ENCODE results near the gene AGO4.

The AGO4 gene

GRCh38 chr1:35834218-35834617 is 26.4 kb downstream of the AGO4 start:
- Histone ChIP-seq H4K20me1 (ENCODE audit: insufficient read depth) (no peaks in the 10 kb centered on the region), H3K4me3 (IDR thresholded peaks at IDR 0.05; ENCODE audit: insufficient read depth, low read depth, low read length) (no peak overlapping the region), H2AFZ (ENCODE audit: low read depth) (no peak overlapping the region), H3K27me3 (ENCODE audit: insufficient read depth, low read depth) (no peaks in the 10 kb centered on the region), H3K9ac (no peak overlapping the region), H3K79me2 (ENCODE audit: insufficient read depth, low read depth) (no peaks in the 10 kb centered on the region), H3K4me1 (ENCODE audit: low read depth, poor library complexity, severe bottlenecking) (no peaks in the 10 kb centered on the region), H3K36me3 (ENCODE audit: insufficient read depth) (no peaks in the 10 kb centered on the region), H3K4me2 (no peak overlapping the region), H3K27ac (no peak overlapping the region)
- no peak for TF ChIP-seq CTCF (conservative IDR thresholded peaks at IDR 0.05; ENCODE audit: low read depth, low read length)

- no peak overlapping the region for H2AFZ ChIP-seq (ENCODE audit: low read depth)
- no peak overlapping the region for H3K4me2 ChIP-seq
- no peak for TF ChIP-seq CTCF (conservative IDR thresholded peaks at IDR 0.05; ENCODE audit: low read depth, low read length)
- no peaks in the 10 kb centered on the region for H3K36me3 ChIP-seq (ENCODE audit: insufficient read depth)
- H4K20me1 ChIP-seq (ENCODE audit: insufficient read depth), result no peaks in the 10 kb centered on the region
- H3K27ac ChIP-seq, result no peak overlapping the region
- no peaks in the 10 kb centered on the region for H3K79me2 ChIP-seq (ENCODE audit: insufficient read depth, low read depth)
- no peak overlapping the region for H3K9ac ChIP-seq
- H3K4me1 ChIP-seq (ENCODE audit: low read depth, poor library complexity, severe bottlenecking), result no peaks in the 10 kb centered on the region
- H3K27me3 ChIP-seq (ENCODE audit: insufficient read depth, low read depth), result no peaks in the 10 kb centered on the region
- H3K4me3 ChIP-seq (IDR thresholded peaks at IDR 0.05; ENCODE audit: insufficient read depth, low read depth, low read length), result no peak overlapping the region
Observed at GRCh38 chr1:35835398-35835797, 27.6 kb downstream of the AGO4 start.

- no peaks in the 10 kb centered on the region for H3K36me3 ChIP-seq (ENCODE audit: insufficient read depth)
- H3K9ac ChIP-seq, result no peak overlapping the region
- no peaks in the 10 kb centered on the region for H3K79me2 ChIP-seq (ENCODE audit: insufficient read depth, low read depth)
- H3K27me3 ChIP-seq (ENCODE audit: insufficient read depth, low read depth), result no peaks in the 10 kb centered on the region
- no peak for TF ChIP-seq CTCF (conservative IDR thresholded peaks at IDR 0.05; ENCODE audit: low read depth, low read length)
- H3K27ac ChIP-seq, result no peak overlapping the region
- H3K4me2 ChIP-seq, result no peak overlapping the region
- H3K4me3 ChIP-seq (IDR thresholded peaks at IDR 0.05; ENCODE audit: insufficient read depth, low read depth, low read length), result no peak overlapping the region
- no peaks in the 10 kb centered on the region for H3K4me1 ChIP-seq (ENCODE audit: low read depth, poor library complexity, severe bottlenecking)
- no peak overlapping the region for H2AFZ ChIP-seq (ENCODE audit: low read depth)
- no peaks in the 10 kb centered on the region for H4K20me1 ChIP-seq (ENCODE audit: insufficient read depth)
Observed at GRCh38 chr1:35836734-35837133, 28.9 kb downstream of the AGO4 start.

- Histone ChIP-seq H3K79me2 (ENCODE audit: insufficient read depth, low read depth) (no peaks in the 10 kb centered on the region), H3K27ac (no peak overlapping the region), H3K4me3 (IDR thresholded peaks at IDR 0.05; ENCODE audit: insufficient read depth, low read depth, low read length) (no peak overlapping the region), H3K4me2 (no peak overlapping the region), H2AFZ (ENCODE audit: low read depth) (no peak overlapping the region), H3K4me1 (ENCODE audit: low read depth, poor library complexity, severe bottlenecking) (no peaks in the 10 kb centered on the region), H4K20me1 (ENCODE audit: insufficient read depth) (no peaks in the 10 kb centered on the region), H3K9ac (no peak overlapping the region), H3K36me3 (ENCODE audit: insufficient read depth) (no peaks in the 10 kb centered on the region), H3K27me3 (ENCODE audit: insufficient read depth, low read depth) (no peaks in the 10 kb centered on the region)
- TF ChIP-seq CTCF (conservative IDR thresholded peaks at IDR 0.05; ENCODE audit: low read depth, low read length), result no peak
Observed at GRCh38 chr1:35838693-35839245, 31.0 kb downstream of the AGO4 start.

All from KMS-11 (cell line).